Measurements from ENCODE around the gene IFT57.

IFT57 gene

DNA sequence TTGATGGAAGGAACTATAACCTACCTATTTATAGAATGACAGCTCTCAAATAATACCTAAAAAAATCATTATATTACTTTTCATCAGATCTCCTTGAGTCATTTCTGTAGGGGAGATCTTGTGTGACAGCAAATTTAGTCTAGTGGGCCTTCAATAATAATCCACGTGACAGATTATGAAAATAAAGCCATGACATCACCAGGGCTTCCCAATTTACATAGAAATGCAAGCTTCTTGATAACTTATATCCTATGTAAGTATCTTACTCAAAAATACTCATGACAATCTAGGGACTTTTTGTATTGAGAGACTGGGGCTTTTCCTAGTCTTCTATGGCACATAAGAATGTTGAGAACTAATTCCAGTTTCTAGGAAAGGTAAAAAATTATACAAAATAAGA, 21.6 kb downstream of the IFT57 start:
- no peak for DNase-seq (ENCODE audit: low spot score)
- TF ChIP-seq CTCF (IDR thresholded peaks at IDR 0.05; ENCODE audit: extremely low read depth, missing control alignments), result no peak

DNA sequence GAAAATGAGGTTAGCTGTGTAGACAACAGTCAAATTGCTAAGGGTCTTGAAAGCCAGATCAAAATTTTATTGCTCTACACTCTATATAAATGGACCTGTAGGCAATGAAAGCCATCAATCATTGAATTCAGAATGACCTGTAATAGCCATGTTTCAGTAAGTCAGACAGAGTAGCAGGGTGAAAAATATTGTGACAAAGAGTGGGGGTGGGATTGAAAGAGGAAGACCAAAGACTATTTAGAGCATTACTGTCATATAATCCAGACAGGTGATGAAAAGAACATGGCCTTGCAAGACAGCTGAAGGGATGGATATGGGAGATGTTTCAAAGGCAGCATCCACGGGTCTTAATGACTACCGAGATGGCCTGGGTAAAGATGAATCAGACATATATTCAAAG, 22.2 kb downstream of the IFT57 start:
- TF ChIP-seq CTCF (IDR thresholded peaks at IDR 0.05; ENCODE audit: extremely low read depth, missing control alignments), result no peak
- DNase-seq (ENCODE audit: low spot score), result no peak

DNA sequence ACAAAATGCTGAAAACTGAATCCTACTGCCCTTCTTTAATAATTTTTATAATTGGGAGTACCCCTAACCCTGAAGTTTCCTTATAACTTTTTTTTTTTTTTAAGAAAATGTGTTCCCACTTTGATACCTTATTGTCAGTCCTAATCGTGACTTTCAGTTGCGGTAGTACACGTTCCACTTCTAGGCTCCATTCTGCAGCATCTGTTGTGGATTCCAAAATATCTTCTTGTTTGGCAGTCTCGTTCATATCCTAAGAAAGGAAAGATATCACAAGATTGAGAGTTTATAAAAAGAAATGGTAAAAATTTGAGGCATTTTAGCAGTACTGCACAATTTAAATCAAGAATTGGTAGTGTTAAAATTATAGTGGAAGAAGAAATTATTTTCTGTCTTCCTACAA, 30.8 kb downstream of the IFT57 start:
- no peak for TF ChIP-seq CTCF (IDR thresholded peaks at IDR 0.05; ENCODE audit: extremely low read depth, missing control alignments)
- DNase-seq (ENCODE audit: low spot score), result no peak

- no peak for DNase-seq (ENCODE audit: low spot score)
Measured at GRCh38 chr3:108190346-108190745, 31.9 kb downstream of the IFT57 start.

DNA sequence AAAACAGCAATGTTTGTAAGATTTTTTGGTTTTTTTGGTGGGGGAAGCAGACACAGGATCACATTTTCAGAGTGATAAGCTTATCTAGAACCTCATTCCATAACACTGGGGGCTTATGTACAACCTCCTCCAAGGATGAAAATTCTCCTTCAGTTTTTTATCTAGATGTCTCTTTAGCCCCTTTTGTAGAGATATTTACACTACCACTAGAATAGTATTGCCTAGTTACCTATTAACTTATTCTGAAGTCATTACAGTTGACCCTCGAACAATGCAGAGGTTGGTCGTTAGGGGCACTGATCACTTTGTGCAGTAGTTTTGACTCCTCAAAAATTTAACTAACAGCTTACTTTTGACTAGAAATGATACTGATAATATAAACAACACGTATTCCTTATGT, 32.8 kb downstream of the IFT57 start:
- DNase-seq (ENCODE audit: low spot score), result no peak
- no peak for TF ChIP-seq CTCF (IDR thresholded peaks at IDR 0.05; ENCODE audit: extremely low read depth, missing control alignments)

More at GRCh38 chr3:108190346-108190745, 31.9 kb downstream of the IFT57 start:
- TF ChIP-seq CTCF (IDR thresholded peaks at IDR 0.05; ENCODE audit: extremely low read depth, missing control alignments), result no peak

DNA sequence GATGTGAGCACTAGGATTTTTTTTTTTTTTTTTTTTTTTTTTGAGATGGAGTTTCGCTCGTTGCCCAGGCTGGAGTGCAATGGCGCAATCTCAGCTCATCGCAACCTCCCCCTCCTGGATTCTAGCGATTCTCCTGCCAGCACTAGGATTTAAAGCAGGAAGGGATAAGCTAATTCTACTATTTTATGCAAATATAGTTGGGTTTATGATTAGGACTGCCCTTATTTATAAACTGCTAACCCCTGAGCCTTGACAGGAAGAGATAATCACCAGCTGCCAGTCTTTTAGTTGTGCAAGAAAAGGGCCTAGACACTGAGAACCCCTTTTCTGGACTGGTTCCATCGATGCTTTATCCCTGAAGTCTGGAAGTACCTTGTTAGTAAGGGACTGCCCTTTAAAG, 36.7 kb downstream of the IFT57 start:
- DNase-seq (ENCODE audit: low spot score), result no peak
- TF ChIP-seq CTCF (IDR thresholded peaks at IDR 0.05; ENCODE audit: extremely low read depth, missing control alignments), result no peak

DNA sequence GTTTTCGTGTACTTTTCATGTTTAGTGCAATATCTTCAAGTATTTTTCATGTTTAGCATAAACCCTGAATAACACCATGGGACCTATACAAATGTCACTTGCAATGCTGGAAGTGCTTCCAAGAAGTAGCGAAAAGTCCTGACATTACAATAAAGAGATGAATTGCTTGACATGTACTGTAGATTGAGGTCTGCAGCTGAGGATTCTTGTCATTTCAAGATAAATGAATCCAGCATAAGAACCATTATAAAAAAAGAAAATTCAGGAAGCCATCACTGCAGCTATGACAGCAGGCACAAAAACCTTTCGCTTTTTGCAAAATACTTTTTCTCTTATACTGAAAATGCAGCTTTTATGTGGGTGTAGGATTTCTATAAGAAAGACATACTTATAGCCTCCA, 37.4 kb downstream of the IFT57 start:
- DNase-seq (ENCODE audit: low spot score), result no peak
- TF ChIP-seq CTCF (IDR thresholded peaks at IDR 0.05; ENCODE audit: extremely low read depth, missing control alignments), result no peak
